Peyer's patch (tissue), 4 donors: ENCODE measurements around the gene EPHA6.

Source experiments
- POLR2A ChIP-seq, 2 donors: fragments of 450-650 bp; IDR thresholded peaks; one replicate each; pipeline ENCODE4 v1.5.1; 2017; ENCODE audit warnings: antibody characterized with exemption in 2 of 2, mild to moderate bottlenecking in 2 of 2, moderate library complexity in 2 of 2
- TF ChIP-seq, protein P1 (sequence below), 6 experiments: fragments of 450-650 bp in 4 of 6; fragments of 200-600 bp in 2 of 6; sonication (generic) in 1 of 6; IDR thresholded peaks; one replicate each; pipeline ENCODE4 v1.5.1; 2017 to 2019; ENCODE audit warnings: antibody characterized with exemption in 6 of 6, mild to moderate bottlenecking in 3 of 6, moderate library complexity in 1 of 6

DNA sequence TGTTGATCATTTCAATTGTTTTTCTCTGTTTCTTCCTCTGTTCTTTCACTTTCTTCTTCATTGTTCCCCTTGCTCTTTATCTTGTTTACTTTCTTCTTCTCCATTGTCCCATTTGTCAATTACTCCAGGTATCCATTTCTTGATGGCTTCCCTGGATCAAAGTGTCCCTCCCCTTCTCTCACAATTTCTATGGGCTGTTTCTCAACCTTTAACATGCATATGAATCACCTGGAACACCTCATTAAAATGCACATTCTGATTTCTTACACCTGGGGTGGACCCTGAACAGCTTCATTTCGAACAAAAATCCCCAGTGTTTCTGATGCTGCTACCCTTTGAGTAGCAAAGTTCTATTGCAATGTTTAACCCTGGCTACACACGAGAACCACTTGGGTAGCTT, 454.8 kb downstream of the EPHA6 start:
- TF ChIP-seq, protein P1, sequence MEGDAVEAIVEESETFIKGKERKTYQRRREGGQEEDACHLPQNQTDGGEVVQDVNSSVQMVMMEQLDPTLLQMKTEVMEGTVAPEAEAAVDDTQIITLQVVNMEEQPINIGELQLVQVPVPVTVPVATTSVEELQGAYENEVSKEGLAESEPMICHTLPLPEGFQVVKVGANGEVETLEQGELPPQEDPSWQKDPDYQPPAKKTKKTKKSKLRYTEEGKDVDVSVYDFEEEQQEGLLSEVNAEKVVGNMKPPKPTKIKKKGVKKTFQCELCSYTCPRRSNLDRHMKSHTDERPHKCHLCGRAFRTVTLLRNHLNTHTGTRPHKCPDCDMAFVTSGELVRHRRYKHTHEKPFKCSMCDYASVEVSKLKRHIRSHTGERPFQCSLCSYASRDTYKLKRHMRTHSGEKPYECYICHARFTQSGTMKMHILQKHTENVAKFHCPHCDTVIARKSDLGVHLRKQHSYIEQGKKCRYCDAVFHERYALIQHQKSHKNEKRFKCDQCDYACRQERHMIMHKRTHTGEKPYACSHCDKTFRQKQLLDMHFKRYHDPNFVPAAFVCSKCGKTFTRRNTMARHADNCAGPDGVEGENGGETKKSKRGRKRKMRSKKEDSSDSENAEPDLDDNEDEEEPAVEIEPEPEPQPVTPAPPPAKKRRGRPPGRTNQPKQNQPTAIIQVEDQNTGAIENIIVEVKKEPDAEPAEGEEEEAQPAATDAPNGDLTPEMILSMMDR (IDR thresholded peaks at IDR 0.05), result no peak
- no peak for TF ChIP-seq POLR2A (IDR thresholded peaks at IDR 0.05)
